Heart right ventricle (tissue), 16 donors: ENCODE measurements around the gene SLAMF9. TPM values are rescaled to one million over a fixed set of nuclear protein-coding genes. Genes with fewer than 3 reads are reported as not detected.

Experiments used
- ATAC-seq, 8 donors: fragments of 200-7000 bp; cut with Tn5 transposase; one replicate each; pipeline ENCODE4 v1.9.1; 2020; ENCODE audit warnings: mild to moderate bottlenecking in 8 of 8, moderate library complexity in 8 of 8, moderate number of reproducible peaks in 1 of 8
- DNase-seq, 2 donors: peaks; one replicate each; pipeline ENCODE4 v3.0.0-alpha.2; 2020
- H3K27ac ChIP-seq, 10 donors: fragments of 200-600 bp; sonication (generic) in 2 of 10; one replicate each; pipeline versions ENCODE4 v1.5.0 to v1.8.0; 2020 to 2022; ENCODE audit warnings: mild to moderate bottlenecking in 3 of 10
- H3K27me3 ChIP-seq, 7 donors: fragments of 200-600 bp; one replicate each; pipeline ENCODE4 v1.8.0; 2021 to 2022; ENCODE audit warnings: mild to moderate bottlenecking in 2 of 7
- H3K36me3 ChIP-seq, 9 donors: fragments of 200-600 bp; sonication (generic) in 1 of 9; one replicate each; pipeline versions ENCODE4 v1.5.0 to v1.8.0; 2020 to 2022; ENCODE audit warnings: mild to moderate bottlenecking in 2 of 9
- H3K4me1 ChIP-seq, 9 donors: fragments of 200-600 bp; sonication (generic) in 1 of 9; one replicate each; pipeline versions ENCODE4 v1.5.0 to v1.8.0; 2020 to 2022; ENCODE audit warnings: mild to moderate bottlenecking in 4 of 9
- H3K4me3 ChIP-seq, 10 donors: fragments of 200-600 bp; sonication (generic) in 2 of 10; one replicate each; pipeline versions ENCODE4 v1.5.0 to v1.8.0; 2020 to 2022; ENCODE audit warnings: mild to moderate bottlenecking in 7 of 10, moderate library complexity in 2 of 10
- H3K9me3 ChIP-seq, 11 donors: fragments of 200-600 bp in 10 of 11; sonication (generic) in 2 of 11; one replicate each; pipeline versions ENCODE4 v1.5.0 to v1.8.0; 2013 to 2022; ENCODE audit warnings: mild to moderate bottlenecking in 2 of 11, control low read depth in 1 of 11, moderate library complexity in 1 of 11
- WGBS, 2 donors: extraction: QIAGEN DNeasy Blood & Tissue Kit; methylation state at CpG; one replicate each; pipeline ENCODE4 v1.1.7; 2013; ENCODE audit warnings: inconsistent platforms in 1 of 2; 5-methylcytosine and 5-hydroxymethylcytosine counted together
- intact Hi-C, 10 donors: fragments of 100-400 bp; cut with DNase I; formaldehyde crosslinking; loops; one replicate each; pipeline versions ENCODE4 v1.11.1 to v1.14.2; 2022
- polyA plus RNA-seq, 2 donors: library from polyadenylated mRNA; stranded (reverse); fragments of 200-250 nt; gene quantifications; one replicate each; pipeline ENCODE4 v1.2.3, GENCODE V29; 2013
- total RNA-seq, 10 donors: library from RNA; stranded (reverse); fragmentation: NEBNext Ultra II Directional in 3 of 10; extraction: Animal tissue kit (Norgen Biotek cat#: 25700) in 3 of 10; gene quantifications; one replicate each; pipeline versions ENCODE4 v1.2.1 to v1.2.4, GENCODE V29; 2021 to 2023
- TF ChIP-seq, protein P1 (sequence below), 9 donors: fragments of 200-600 bp; sonication (generic) in 2 of 9; IDR thresholded peaks; one replicate each; pipeline versions ENCODE4 v1.5.0 to v1.8.0; 2021 to 2022; ENCODE audit warnings: antibody characterized with exemption in 9 of 9, mild to moderate bottlenecking in 5 of 9, moderate library complexity in 1 of 9
- donor health status: Arrhythmogenic right ventricular cardiomyopathy.
- donor health status: ischemic (EF 13 %, LVEDD 7.1; RV severe dilation, severe dysfunction).
- donor health status: healthy with polysubstance abuse.
- donor health status: DM: no; HTN: yes; CAD: no.
- donor health status: DM: no; HTN: no; CAD: no.
- donor health status: ischemic (EF 25% LVEDD 6.9; RV normal size, moderate dysfunction).
- donor health status: ischemic (EF 25% LVEDD 5.7; RV mildly dilated, moderate dysfunction).
- donor health status: healthy.
- donor health status: DM: yes; HTN: yes; CAD: no.
- donor health status: Ischemic cardiomyopathy.
- donor health status: ischemic (EF 35%, LVEDD 5.7; RV mildly dilated, moderate dysfunction).
- donor health status: nonischemic (EF 11% LVEDD 7.7; RV severe dilation, severe dysfunction).
- donor health status: DM: yes; HTN: yes; CAD: no.
- donor health status: PGD.
- donor health status: ischemic (EF 29% LVEDD 5.4; RV normal size, mild dysfunction).
- donor health status: nonischemic (EF 23%, LVEDD 6.1; RV moderate dilation, normal function).

The SLAMF9 gene
- total and polyA plus RNA-seq, 12 donors: 0.13 TPM; not detected in 11

DNA sequence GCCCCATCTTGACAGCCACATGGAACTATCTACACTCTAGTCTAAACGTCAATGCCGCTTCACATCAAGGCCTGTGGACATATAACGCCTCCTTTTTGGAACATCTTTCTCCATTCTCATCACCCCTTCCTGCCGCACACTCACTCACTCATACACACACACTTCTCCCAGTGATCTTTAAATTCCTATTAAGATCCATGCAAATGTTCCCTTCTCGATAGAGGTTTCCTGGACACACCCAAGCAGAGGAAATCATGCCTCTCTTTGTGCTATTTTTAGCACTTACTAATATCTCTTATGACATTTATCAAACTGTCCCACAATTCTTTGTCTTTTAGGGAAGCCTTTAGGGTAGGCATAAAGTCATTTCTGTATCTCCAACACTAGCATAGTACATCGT lies 28.2 kb upstream of the SLAMF9 start:
- 55 to 64% methylated on average over 6 of the region's 6 CpGs for WGBS, 2 donors
- Histone ChIP-seq H3K27ac (no peak overlapping the region), H3K36me3 (no peaks in the 10 kb centered on the region), H3K9me3 (no peaks in the 10 kb centered on the region), H3K4me3 (no peak overlapping the region), H3K4me1 (no peaks in the 10 kb centered on the region), H3K27me3 (peaks cover 0 to 19% (median 0%) of the 10 kb centered on the region in 7 donors)
- no peak for DNase-seq
- TF ChIP-seq, protein P1, sequence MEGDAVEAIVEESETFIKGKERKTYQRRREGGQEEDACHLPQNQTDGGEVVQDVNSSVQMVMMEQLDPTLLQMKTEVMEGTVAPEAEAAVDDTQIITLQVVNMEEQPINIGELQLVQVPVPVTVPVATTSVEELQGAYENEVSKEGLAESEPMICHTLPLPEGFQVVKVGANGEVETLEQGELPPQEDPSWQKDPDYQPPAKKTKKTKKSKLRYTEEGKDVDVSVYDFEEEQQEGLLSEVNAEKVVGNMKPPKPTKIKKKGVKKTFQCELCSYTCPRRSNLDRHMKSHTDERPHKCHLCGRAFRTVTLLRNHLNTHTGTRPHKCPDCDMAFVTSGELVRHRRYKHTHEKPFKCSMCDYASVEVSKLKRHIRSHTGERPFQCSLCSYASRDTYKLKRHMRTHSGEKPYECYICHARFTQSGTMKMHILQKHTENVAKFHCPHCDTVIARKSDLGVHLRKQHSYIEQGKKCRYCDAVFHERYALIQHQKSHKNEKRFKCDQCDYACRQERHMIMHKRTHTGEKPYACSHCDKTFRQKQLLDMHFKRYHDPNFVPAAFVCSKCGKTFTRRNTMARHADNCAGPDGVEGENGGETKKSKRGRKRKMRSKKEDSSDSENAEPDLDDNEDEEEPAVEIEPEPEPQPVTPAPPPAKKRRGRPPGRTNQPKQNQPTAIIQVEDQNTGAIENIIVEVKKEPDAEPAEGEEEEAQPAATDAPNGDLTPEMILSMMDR (IDR thresholded peaks at IDR 0.05): no peak
- no peak for ATAC-seq
- intact Hi-C loops: no loop called here

DNA sequence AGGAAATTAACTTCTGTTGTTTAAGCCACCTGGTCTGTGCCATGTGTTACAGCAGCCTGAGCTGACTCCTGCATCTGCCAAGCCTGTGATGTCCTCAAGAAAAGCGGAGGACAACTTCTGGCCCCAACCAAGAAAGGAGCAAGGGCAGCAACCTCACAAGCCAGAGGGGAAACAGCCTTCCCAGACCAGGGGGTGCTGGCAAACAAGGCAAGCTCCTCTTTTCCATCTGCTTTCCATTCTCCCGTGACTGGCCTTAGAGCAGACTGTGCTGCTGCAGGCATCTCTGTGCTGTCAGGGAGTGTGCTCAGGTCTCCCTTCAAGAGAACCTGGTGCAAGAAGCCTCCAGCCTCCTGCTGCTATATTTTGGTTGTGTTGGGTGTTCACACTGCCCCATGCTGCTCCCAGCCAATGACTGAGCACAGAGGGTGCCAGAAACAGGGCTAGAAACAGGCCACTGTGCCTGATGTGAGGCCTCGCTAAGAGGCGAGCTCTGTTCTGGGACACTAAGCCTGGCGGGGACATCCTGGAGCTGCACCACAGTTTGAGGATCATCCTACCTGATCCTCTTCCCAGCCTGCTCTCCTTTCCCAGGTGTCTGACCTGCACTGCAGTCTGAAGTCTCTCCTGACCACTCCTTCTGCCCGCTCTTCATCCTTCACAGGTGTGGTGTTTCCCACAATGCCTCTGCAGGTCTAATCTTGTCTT lies 27.5 kb upstream of the SLAMF9 start:
- WGBS, 2 donors: 96% methylated on average over 6 of the region's 6 CpGs
- Histone ChIP-seq H3K9me3 (no peaks in the 10 kb centered on the region), H3K4me1 (no peaks in the 10 kb centered on the region), H3K27me3 (peaks cover 0 to 23% (median 0%) of the 10 kb centered on the region in 7 donors), H3K27ac (no peak overlapping the region), H3K4me3 (no peak overlapping the region), H3K36me3 (no peaks in the 10 kb centered on the region)
- TF ChIP-seq, protein P1 (IDR thresholded peaks at IDR 0.05): no peak
- intact Hi-C loops: no loop called here
- ATAC-seq: no peak
- no peak for DNase-seq

DNA sequence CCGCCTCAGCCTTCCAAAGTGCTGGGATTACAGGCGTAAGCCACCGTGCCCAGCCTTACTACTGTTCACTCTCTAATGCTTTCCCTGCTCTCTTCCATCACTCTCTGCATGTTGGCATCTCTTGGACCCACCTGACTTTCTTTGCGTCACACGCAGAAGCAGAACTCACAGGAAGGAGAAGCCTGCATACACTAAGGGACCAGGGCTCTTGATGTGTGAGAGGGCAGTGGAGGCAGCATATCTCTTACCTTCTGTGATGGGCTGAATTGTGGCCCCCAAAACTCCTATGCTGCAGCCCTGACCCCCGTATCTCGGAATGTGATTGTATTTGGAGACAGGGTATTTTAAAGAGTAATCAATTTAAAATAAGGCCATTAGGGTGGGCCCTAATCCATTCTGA lies 26.7 kb upstream of the SLAMF9 start:
- no peak overlapping the region for H3K4me3 ChIP-seq
- no peaks in the 10 kb centered on the region for H3K4me1 ChIP-seq
- TF ChIP-seq, protein P1 (IDR thresholded peaks at IDR 0.05): no peak
- H3K9me3 ChIP-seq: no peaks in the 10 kb centered on the region
- WGBS, 2 donors: 95 to 96% methylated on average over 7 of the region's 7 CpGs
- intact Hi-C loops: no loop called here
- DNase-seq (no peak), ATAC-seq (no peak)
- no peak overlapping the region for H3K27ac ChIP-seq
- H3K36me3 ChIP-seq: no peaks in the 10 kb centered on the region
- H3K27me3 ChIP-seq: peaks cover 0 to 23% (median 0%) of the 10 kb centered on the region in 7 donors

DNA sequence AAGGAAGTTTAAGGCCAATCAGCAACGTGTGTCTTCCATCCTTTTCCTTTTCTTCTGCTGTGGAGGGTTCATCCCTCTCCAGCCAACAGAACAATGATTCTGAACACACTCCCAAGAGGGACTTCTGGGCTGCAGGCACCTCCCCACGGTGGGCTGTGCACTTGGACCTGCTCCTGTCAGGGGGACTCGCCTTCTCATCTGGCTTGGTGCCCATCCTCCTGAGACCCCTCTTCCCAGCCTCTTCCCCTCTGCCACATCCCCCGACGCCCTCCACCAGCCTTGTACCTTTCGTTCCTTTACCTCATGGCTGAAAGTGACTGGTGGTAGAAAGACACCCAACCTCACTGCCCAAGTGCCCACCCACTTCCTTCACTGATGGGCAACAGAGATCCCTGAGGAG lies 26.0 kb upstream of the SLAMF9 start:
- Histone ChIP-seq H3K9me3 (no peaks in the 10 kb centered on the region), H3K4me3 (no peak overlapping the region), H3K36me3 (no peaks in the 10 kb centered on the region), H3K27ac (no peak overlapping the region), H3K4me1 (no peaks in the 10 kb centered on the region), H3K27me3 (peaks cover 0 to 29% (median 0%) of the 10 kb centered on the region in 7 donors)
- ATAC-seq: no peak
- TF ChIP-seq, protein P1 (IDR thresholded peaks at IDR 0.05): no peak
- WGBS, 2 donors: 69 to 70% methylated on average over 6 of the region's 6 CpGs
- intact Hi-C loops: no loop called here
- DNase-seq: no peak
